ENCODE data around the gene GSTT4.
"Not testable (repeated sequence)": the region's sequence is repeated elsewhere in the genome, so short reads cannot be mapped to it uniquely, and the experiment has no call there.

The GSTT4 gene

GRCh38 chr22:24006207-24006913, 1.1 kb upstream of the GSTT4 start:
- H3K9me3 ChIP-seq (ENCODE audit: severe bottlenecking): no peaks in the 10 kb centered on the region
- no peaks in the 10 kb centered on the region for H3K27me3 ChIP-seq (ENCODE audit: insufficient read depth, low read depth, severe bottlenecking)
- H3K36me3 ChIP-seq: no peaks in the 10 kb centered on the region
- no peak overlapping the region for H3K27ac ChIP-seq
- H3K4me3 ChIP-seq (ENCODE audit: low read depth, low read length): no peak overlapping the region
- TF ChIP-seq CTCF (IDR thresholded peaks at IDR 0.05; ENCODE audit: low read depth, low read length): no peak
- no peak for DNase-seq

- Histone ChIP-seq H3K36me3 (no peaks in the 10 kb centered on the region), H3K9me3 (ENCODE audit: severe bottlenecking) (no peaks in the 10 kb centered on the region), H3K27ac (no peak overlapping the region), H3K27me3 (ENCODE audit: insufficient read depth, low read depth, severe bottlenecking) (no peaks in the 10 kb centered on the region), H3K4me3 (ENCODE audit: low read depth, low read length) (no peak overlapping the region)
- no peak for DNase-seq
- TF ChIP-seq CTCF (IDR thresholded peaks at IDR 0.05; ENCODE audit: low read depth, low read length): no peak
Measured at GRCh38 chr22:24003887-24004286, 1.4 kb downstream of the GSTT4 start.

- no peak for TF ChIP-seq CTCF (IDR thresholded peaks at IDR 0.05; ENCODE audit: low read depth, low read length)
Measured at GRCh38 chr22:24002851-24003250, 2.4 kb downstream of the GSTT4 start.

GRCh38 chr22:24002272-24002671, 3.0 kb downstream of the GSTT4 start:
- H3K27ac ChIP-seq: no peak overlapping the region
- DNase-seq: no peak
- no peaks in the 10 kb centered on the region for H3K36me3 ChIP-seq
- no peaks in the 10 kb centered on the region for H3K9me3 ChIP-seq (ENCODE audit: severe bottlenecking)
- H3K27me3 ChIP-seq (ENCODE audit: insufficient read depth, low read depth, severe bottlenecking): no peaks in the 10 kb centered on the region
- no peak overlapping the region for H3K4me3 ChIP-seq (ENCODE audit: low read depth, low read length)
- no peak for TF ChIP-seq CTCF (IDR thresholded peaks at IDR 0.05; ENCODE audit: low read depth, low read length)

More at GRCh38 chr22:24002851-24003250, 2.4 kb downstream of the GSTT4 start:
- no peak for DNase-seq
- no peaks in the 10 kb centered on the region for H3K9me3 ChIP-seq (ENCODE audit: severe bottlenecking)
- no peak overlapping the region for H3K4me3 ChIP-seq (ENCODE audit: low read depth, low read length)
- no peaks in the 10 kb centered on the region for H3K36me3 ChIP-seq
- no peaks in the 10 kb centered on the region for H3K27me3 ChIP-seq (ENCODE audit: insufficient read depth, low read depth, severe bottlenecking)
- no peak overlapping the region for H3K27ac ChIP-seq

GRCh38 chr22:24001314-24001713, 3.9 kb downstream of the GSTT4 start:
- Histone ChIP-seq H3K36me3 (no peaks in the 10 kb centered on the region), H3K4me3 (ENCODE audit: low read depth, low read length) (no peak overlapping the region), H3K27me3 (ENCODE audit: insufficient read depth, low read depth, severe bottlenecking) (no peaks in the 10 kb centered on the region), H3K27ac (no peak overlapping the region), H3K9me3 (ENCODE audit: severe bottlenecking) (no peaks in the 10 kb centered on the region)
- DNase-seq: no peak
- no peak for TF ChIP-seq CTCF (IDR thresholded peaks at IDR 0.05; ENCODE audit: low read depth, low read length)

- not testable (repeated sequence) for H3K27ac ChIP-seq; H3K36me3 ChIP-seq; H3K4me3 ChIP-seq (ENCODE audit: low read depth, low read length); H3K9me3 ChIP-seq (ENCODE audit: severe bottlenecking); H3K27me3 ChIP-seq (ENCODE audit: insufficient read depth, low read depth, severe bottlenecking); DNase-seq
Measured at GRCh38 chr22:23999779-24000178, 5.5 kb downstream of the GSTT4 start.
